HepG2 (cell line): ENCODE results near the gene MMP25. TPM values are rescaled to one million over a fixed set of nuclear protein-coding genes. Genes with fewer than 3 reads are reported as not detected.
A peak's percentile ranks its signal among the peaks of the same experiment; 100 is the strongest.

ENCODE experiments used
- CREM ChIP-seq, 2 experiments: sonication (generic) in 1 of 2; formaldehyde crosslinking in 1 of 2; IDR thresholded peaks; 2 replicates each; pipeline versions ENCODE4 v1.4.0 to v1.6.1; 2016 to 2020; ENCODE audit warnings: antibody characterized with exemption in 1 of 2, mild to moderate bottlenecking in 1 of 2, missing genetic modification reagents in 1 of 2
- ELF4 ChIP-seq: sonication (generic); formaldehyde crosslinking; IDR thresholded peaks from 2 replicates; pipeline ENCODE4 v1.5.0; 2020; ENCODE audit warnings: missing genetic modification reagents, mild to moderate bottlenecking, moderate library complexity, borderline replicate concordance
- JARID2 ChIP-seq: sonication (generic); formaldehyde crosslinking; IDR thresholded peaks from 2 replicates; pipeline ENCODE4 v1.8.1; 2023; ENCODE audit warnings: missing genetic modification reagents, inconsistent platforms; ENCODE audit not compliant: insufficient replicate concordance
- MIXL1 ChIP-seq: IDR thresholded peaks from 2 replicates; pipeline ENCODE4 v1.6.1; 2016
- NR2F6 ChIP-seq, 2 experiments: IDR thresholded peaks; 2 replicates each; pipeline ENCODE4 v1.6.1; 2016; ENCODE audit warnings: antibody characterized with exemption in 1 of 2, mild to moderate bottlenecking in 1 of 2
- POGZ ChIP-seq: sonication (generic); formaldehyde crosslinking; IDR thresholded peaks from 2 replicates; pipeline ENCODE4 v1.4.0; 2020; ENCODE audit warnings: mild to moderate bottlenecking, missing genetic modification reagents
- SAFB2 ChIP-seq: sonication (generic); formaldehyde crosslinking; IDR thresholded peaks from 2 replicates; pipeline ENCODE4 v1.5.1; 2020; ENCODE audit warnings: missing genetic modification reagents, low read depth, mild to moderate bottlenecking, borderline replicate concordance
- SIN3A ChIP-seq: IDR thresholded peaks from 2 replicates; pipeline ENCODE4 v1.6.1; 2011; ENCODE audit warnings: low read depth, mild to moderate bottlenecking, control low read depth, low read length, borderline replicate concordance
- SOX13 ChIP-seq, 3 experiments: fragments of 450-650 bp in 1 of 3; sonication (generic) in 1 of 3; formaldehyde crosslinking in 1 of 3; IDR thresholded peaks in 2 of 3; conservative IDR thresholded peaks in 1 of 3; 2 replicates each; pipeline versions ENCODE4 v1.5.0 to v1.6.1; 2016 to 2020; ENCODE audit warnings: antibody characterized with exemption in 1 of 3, mild to moderate bottlenecking in 1 of 3, missing compliant biosample characterization in 1 of 3, missing genetic modification reagents in 1 of 3, moderate library complexity in 1 of 3
- TFAP4 ChIP-seq: sonication (generic); IDR thresholded peaks from 2 replicates; pipeline ENCODE4 v1.6.1; 2016; ENCODE audit warnings: low read depth, borderline replicate concordance
- ZNF160 ChIP-seq: sonication (generic); formaldehyde crosslinking; IDR thresholded peaks from 2 replicates; pipeline ENCODE4 v1.8.0; 2022; ENCODE audit warnings: mild to moderate bottlenecking, inconsistent platforms, missing genetic modification reagents
- ZNF207 ChIP-seq: fragments of 450-650 bp; IDR thresholded peaks from 2 replicates; pipeline ENCODE4 v1.6.1; 2016; ENCODE audit warnings: antibody characterized with exemption, borderline replicate concordance
- ZNF234 ChIP-seq: sonication (generic); formaldehyde crosslinking; conservative IDR thresholded peaks from 2 replicates; pipeline ENCODE4 v1.5.1; 2020; ENCODE audit warnings: mild to moderate bottlenecking, missing genetic modification reagents
- ZNF33B ChIP-seq: sonication (generic); formaldehyde crosslinking; IDR thresholded peaks from 2 replicates; pipeline ENCODE4 v1.5.1; 2020; ENCODE audit warnings: mild to moderate bottlenecking, missing genetic modification reagents
- ZNF503 ChIP-seq: sonication (generic); formaldehyde crosslinking; IDR thresholded peaks from 2 replicates; pipeline ENCODE4 v1.4.0; 2020; ENCODE audit warnings: missing genetic modification reagents
- polyA plus RNA-seq, 8 experiments: library from polyadenylated mRNA; depleted of rRNA in 3 of 8; stranded (reverse) in 7 of 8; unstranded in 1 of 8; fragments of >200 nt; fragmentation: Illumina TruSeq in 4 of 8; extraction: Trizol in 4 of 8; gene quantifications; 2 replicates each; pipeline versions ENCODE4 v1.2.1 to v1.2.3, GENCODE V29; 2011 to 2016; ENCODE audit warnings: low read depth in 4 of 8, missing spikeins in 1 of 8, mixed read lengths in 1 of 8; ENCODE audit not compliant: insufficient read depth in 1 of 8
- total RNA-seq, 5 experiments: library from RNA; depleted of rRNA; stranded (reverse); fragments of >200 nt; fragmentation: Illumina TruSeq; extraction: Trizol; gene quantifications; 2 replicates each; pipeline ENCODE4 v1.2.3, GENCODE V29; 2016; ENCODE audit warnings: low read depth in 1 of 5

Gene MMP25
- total and polyA plus RNA-seq, 2 of the 13 experiments (the other 11 are each of a cell fraction or from before 2014, with no cell fraction given), result 0.04 to 0.08 TPM

GRCh38 chr16:3020604-3021448, 25.5 kb upstream of the MMP25 start (continued):
- peak; percentile 70; the same call in 1 of the 2 replicates for TF ChIP-seq SAFB2 (CRISPR knock-in tag)
- TF ChIP-seq ZNF160 (CRISPR knock-in tag), result 0 out of 2 replicates have a peak, but pooled peaks have one; percentile 57
- peak; percentile 54 for TF ChIP-seq CREM (IDR thresholded peaks at IDR 0.05)
- no peak for TF ChIP-seq CREM (CRISPR knock-in tag; IDR thresholded peaks at IDR 0.05)
- no peak for TF ChIP-seq SOX13 (IDR thresholded peaks at IDR 0.05)
- peak in 1 of 2 experiments; percentile 55; a peak in 1 of 4 replicates for TF ChIP-seq SOX13 (CRISPR knock-in tag; conservative IDR thresholded peaks at IDR 0.05 in 1 of 2, IDR thresholded peaks at IDR 0.05 in 1 of 2)
- peak; percentile 59; the same call in 1 of the 2 replicates for TF ChIP-seq POGZ
- peak; percentile 42 for TF ChIP-seq JARID2 (CRISPR knock-in tag)
- TF ChIP-seq ZNF207, result no peak
- peak; percentile 85 for TF ChIP-seq NR2F6 (IDR thresholded peaks at IDR 0.05)
- TF ChIP-seq NR2F6 (CRISPR knock-in tag; IDR thresholded peaks at IDR 0.05), result peak; percentile 95
- 0 out of 2 replicates have a peak, but pooled peaks have one; percentile 63 for TF ChIP-seq ELF4 (CRISPR knock-in tag)
- TF ChIP-seq SIN3A, result no peak; the same call in 1 of the 2 replicates
- peak; percentile 73; the same call in 1 of the 2 replicates for TF ChIP-seq ZNF503
- TF ChIP-seq TFAP4, result peak; percentile 83; the same call in 1 of the 2 replicates
- no peak for TF ChIP-seq ZNF33B (CRISPR knock-in tag)
- 0 out of 2 replicates have a peak, but pooled peaks have one; percentile 51 for TF ChIP-seq ZNF234 (CRISPR knock-in tag)
- peak; percentile 25; the same call in 1 of the 2 replicates for TF ChIP-seq MIXL1 (CRISPR knock-in tag)
